Measurements from ENCODE around the gene SH3RF3. TPM values are rescaled to one million over a fixed set of nuclear protein-coding genes. Genes with fewer than 3 reads are reported as not detected.

SH3RF3 gene
- total RNA-seq, 1 experiment from 2014 or later, result 0.98 TPM

DNA sequence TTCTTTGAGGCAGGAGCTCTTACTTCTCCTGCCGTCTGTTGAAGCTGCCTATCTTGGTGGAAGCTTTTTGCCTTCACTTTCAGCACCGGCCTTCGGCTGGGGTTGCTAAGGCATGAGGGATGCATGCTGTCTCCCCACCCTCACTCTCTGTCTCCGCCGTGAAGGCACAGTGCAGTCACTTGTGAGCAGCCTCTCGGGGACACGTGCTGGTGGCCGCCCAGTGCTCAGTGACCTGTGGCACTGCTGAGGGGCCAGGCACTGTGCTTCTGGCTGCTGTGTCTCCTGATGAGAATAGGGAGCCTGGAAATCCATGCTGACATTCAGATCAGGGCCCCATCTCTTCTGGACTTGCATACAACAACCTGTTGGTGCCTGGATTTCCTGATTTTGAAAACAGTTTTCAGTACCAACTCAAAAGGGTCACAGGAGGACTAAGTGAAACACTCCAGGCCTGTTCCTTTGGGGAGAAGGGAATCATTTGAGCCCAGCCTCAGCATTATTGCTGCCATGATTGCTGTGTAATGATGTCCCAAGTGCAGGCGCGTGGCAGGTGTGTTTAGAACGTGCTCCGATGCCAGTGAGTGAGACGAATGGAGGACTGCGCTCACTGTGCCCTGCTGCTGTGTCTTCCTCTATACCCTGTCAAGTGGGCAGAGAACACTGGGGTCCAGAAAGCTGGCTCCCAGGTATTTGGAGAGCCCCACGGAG lies 266.6 kb downstream of the SH3RF3 start:
- H3K4me3 Mint-ChIP-seq (ENCODE audit: unreplicated experiment), result no peak overlapping the region
- intact Hi-C loops (cut with micrococcal nuclease; ENCODE audit: unreplicated experiment), result loop anchor here (2.0 kb wide), 1 partner anchor 267 kb away; the partner anchor contains the start of gene SH3RF3
- Histone ChIP-seq H3K36me3 (ENCODE audit: control insufficient read depth, insufficient read depth, low read length) (no peaks in the 10 kb centered on the region), H3K9me3 (no peaks in the 10 kb centered on the region), H3K4me1 (0 out of 2 replicates have a peak, but pooled peaks cover 3% of the 10 kb centered on the region), H3K27me3 (replicated peaks; ENCODE audit: control insufficient read depth, insufficient read depth, low read length) (no peaks in the 10 kb centered on the region), H3K4me3 (ENCODE audit: low read depth, low read length) (no peak overlapping the region)
- TF ChIP-seq, protein P1, sequence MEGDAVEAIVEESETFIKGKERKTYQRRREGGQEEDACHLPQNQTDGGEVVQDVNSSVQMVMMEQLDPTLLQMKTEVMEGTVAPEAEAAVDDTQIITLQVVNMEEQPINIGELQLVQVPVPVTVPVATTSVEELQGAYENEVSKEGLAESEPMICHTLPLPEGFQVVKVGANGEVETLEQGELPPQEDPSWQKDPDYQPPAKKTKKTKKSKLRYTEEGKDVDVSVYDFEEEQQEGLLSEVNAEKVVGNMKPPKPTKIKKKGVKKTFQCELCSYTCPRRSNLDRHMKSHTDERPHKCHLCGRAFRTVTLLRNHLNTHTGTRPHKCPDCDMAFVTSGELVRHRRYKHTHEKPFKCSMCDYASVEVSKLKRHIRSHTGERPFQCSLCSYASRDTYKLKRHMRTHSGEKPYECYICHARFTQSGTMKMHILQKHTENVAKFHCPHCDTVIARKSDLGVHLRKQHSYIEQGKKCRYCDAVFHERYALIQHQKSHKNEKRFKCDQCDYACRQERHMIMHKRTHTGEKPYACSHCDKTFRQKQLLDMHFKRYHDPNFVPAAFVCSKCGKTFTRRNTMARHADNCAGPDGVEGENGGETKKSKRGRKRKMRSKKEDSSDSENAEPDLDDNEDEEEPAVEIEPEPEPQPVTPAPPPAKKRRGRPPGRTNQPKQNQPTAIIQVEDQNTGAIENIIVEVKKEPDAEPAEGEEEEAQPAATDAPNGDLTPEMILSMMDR (IDR thresholded peaks at IDR 0.05; ENCODE audit: insufficient read depth in 1 of 2, low read depth in 1 of 2, low read length in 1 of 2, severe bottlenecking in 1 of 2, unreplicated experiment in 1 of 2), result no peak
- H3K4me1 Mint-ChIP-seq (ENCODE audit: low read depth, unreplicated experiment), result peaks cover 6% of the 10 kb centered on the region
- no peaks in the 10 kb centered on the region for H3K9me3 Mint-ChIP-seq (ENCODE audit: unreplicated experiment)
- no peak for DNase-seq
- CTCF ChIA-PET, result interaction anchor here (1.4 kb wide), 1 partner anchor 9 kb away, joined by 4 read pairs; no protein-coding TSS in a partner anchor
- no peak overlapping the region for H3K27ac Mint-ChIP-seq (ENCODE audit: unreplicated experiment)
- peaks cover 5% of the 10 kb centered on the region for H3K27me3 Mint-ChIP-seq (ENCODE audit: insufficient read depth, unreplicated experiment)
- POLR2A ChIA-PET, result no interaction called here
- no TSS peak for BruUV-seq (replicated peaks)
- H3K36me3 Mint-ChIP-seq (ENCODE audit: insufficient read depth, unreplicated experiment), result no peaks in the 10 kb centered on the region

DNA sequence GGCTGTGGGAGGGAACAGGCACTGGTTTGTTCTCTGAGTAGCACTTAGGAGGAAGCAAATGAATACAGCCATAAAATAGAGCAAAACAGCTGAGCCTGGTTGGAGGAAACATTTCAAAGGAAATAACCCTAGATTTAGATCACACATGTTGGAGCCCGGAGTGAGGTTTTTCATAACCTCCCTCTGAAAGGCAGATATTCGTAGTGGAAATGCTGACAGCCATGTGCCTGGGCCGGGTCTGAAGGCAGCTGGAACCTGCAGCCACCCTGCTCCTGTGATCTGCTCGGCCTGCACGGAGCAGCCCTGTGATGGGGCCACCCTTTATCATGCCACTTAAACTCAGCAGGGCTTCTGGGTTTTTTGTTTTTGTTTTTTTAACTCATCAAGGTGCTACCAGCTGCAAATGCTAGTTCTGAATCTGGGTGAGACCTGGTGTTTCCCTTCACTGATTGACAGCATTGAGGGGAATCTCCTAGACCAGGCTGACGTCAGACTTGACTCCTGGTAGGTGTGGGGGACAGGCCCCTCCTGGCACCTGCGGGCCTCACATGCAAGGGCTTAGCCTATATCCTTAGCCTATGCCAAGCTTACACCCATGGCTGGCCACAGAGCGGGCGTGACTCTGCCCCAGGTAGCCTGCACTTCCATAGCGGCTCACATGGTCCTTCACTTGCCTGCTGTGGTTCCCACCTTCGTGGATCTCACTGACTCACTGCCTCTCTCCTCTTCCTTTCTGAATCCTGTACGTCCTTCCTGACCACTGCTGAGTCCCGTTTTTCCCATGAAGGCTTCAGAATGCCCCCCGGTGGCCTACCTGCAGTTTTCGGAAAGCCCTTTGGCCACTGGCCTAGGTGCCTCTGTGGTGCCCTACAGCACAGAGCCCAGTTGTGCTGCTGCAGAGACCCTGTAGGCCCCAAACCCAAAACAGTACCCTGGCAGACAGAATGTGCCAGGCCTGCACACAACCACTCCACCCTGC lies 267.5 kb downstream of the SH3RF3 start:
- H3K27ac Mint-ChIP-seq (ENCODE audit: unreplicated experiment), result no peak overlapping the region
- BruUV-seq (replicated peaks), result no TSS peak
- CTCF ChIA-PET, result interaction anchor here (1.4 kb wide), 1 partner anchor 10 kb away, joined by 4 read pairs; no protein-coding TSS in a partner anchor
- Histone ChIP-seq H3K4me1 (0 out of 2 replicates have a peak, but pooled peaks cover 3% of the 10 kb centered on the region), H3K4me3 (ENCODE audit: low read depth, low read length) (no peak overlapping the region), H3K27me3 (replicated peaks; ENCODE audit: control insufficient read depth, insufficient read depth, low read length) (no peaks in the 10 kb centered on the region), H3K36me3 (ENCODE audit: control insufficient read depth, insufficient read depth, low read length) (no peaks in the 10 kb centered on the region), H3K9me3 (no peaks in the 10 kb centered on the region)
- TF ChIP-seq, protein P1 (IDR thresholded peaks at IDR 0.05; ENCODE audit: insufficient read depth in 1 of 2, low read depth in 1 of 2, low read length in 1 of 2, severe bottlenecking in 1 of 2, unreplicated experiment in 1 of 2), result peak in 1 of 2 experiments; percentile 6
- no peaks in the 10 kb centered on the region for H3K36me3 Mint-ChIP-seq (ENCODE audit: insufficient read depth, unreplicated experiment)
- POLR2A ChIA-PET, result no interaction called here
- no peak overlapping the region for H3K4me3 Mint-ChIP-seq (ENCODE audit: unreplicated experiment)
- peaks cover 6% of the 10 kb centered on the region for H3K4me1 Mint-ChIP-seq (ENCODE audit: low read depth, unreplicated experiment)
- intact Hi-C loops (cut with micrococcal nuclease; ENCODE audit: unreplicated experiment), result loop anchor here (2.0 kb wide), 1 partner anchor 268 kb away; the partner anchor contains the start of gene SH3RF3
- peaks cover 5% of the 10 kb centered on the region for H3K27me3 Mint-ChIP-seq (ENCODE audit: insufficient read depth, unreplicated experiment)
- H3K9me3 Mint-ChIP-seq (ENCODE audit: unreplicated experiment), result no peaks in the 10 kb centered on the region
- peak in 1 of 2 experiments; percentile 32 for DNase-seq

DNA sequence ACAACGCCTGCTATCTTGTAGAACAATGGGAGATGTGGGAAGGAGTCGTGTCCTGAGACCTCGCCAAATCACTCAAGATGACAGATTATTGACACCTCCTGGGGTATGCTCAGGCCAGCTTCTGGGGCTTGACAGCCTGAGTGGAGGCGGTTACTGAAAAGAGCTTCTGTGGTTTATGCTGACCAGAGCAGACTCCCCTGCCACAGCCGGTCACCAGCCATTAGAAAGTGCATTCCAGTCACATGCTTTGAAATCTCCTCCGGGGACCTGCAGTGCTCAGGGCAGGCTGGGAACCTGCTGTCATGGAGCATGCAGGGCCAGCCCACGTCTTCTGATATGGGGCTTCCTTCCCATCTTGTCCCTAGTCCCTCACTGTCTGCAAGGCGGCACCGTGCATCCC lies 268.9 kb downstream of the SH3RF3 start:
- POLR2A ChIA-PET, result no interaction called here

More for the DNA sequence above, 268.9 kb downstream of the SH3RF3 start:
- H3K9me3 ChIP-seq, result no peaks in the 10 kb centered on the region
- no peaks in the 10 kb centered on the region for H3K27me3 ChIP-seq (replicated peaks; ENCODE audit: control insufficient read depth, insufficient read depth, low read length)
- no peak for DNase-seq
- Mint-ChIP-seq H3K36me3 (ENCODE audit: insufficient read depth, unreplicated experiment) (no peaks in the 10 kb centered on the region), H3K27ac (ENCODE audit: unreplicated experiment) (no peak overlapping the region), H3K4me3 (ENCODE audit: unreplicated experiment) (no peak overlapping the region), H3K9me3 (ENCODE audit: unreplicated experiment) (no peaks in the 10 kb centered on the region), H3K4me1 (ENCODE audit: low read depth, unreplicated experiment) (peaks cover 6% of the 10 kb centered on the region), H3K27me3 (ENCODE audit: insufficient read depth, unreplicated experiment) (peaks cover 5% of the 10 kb centered on the region)
- CTCF ChIA-PET, result no interaction called here
- TF ChIP-seq, protein P1 (IDR thresholded peaks at IDR 0.05; ENCODE audit: insufficient read depth in 1 of 2, low read depth in 1 of 2, low read length in 1 of 2, severe bottlenecking in 1 of 2, unreplicated experiment in 1 of 2), result no peak
- no peak overlapping the region for H3K4me3 ChIP-seq (ENCODE audit: low read depth, low read length)
- 0 out of 2 replicates have a peak, but pooled peaks cover 2% of the 10 kb centered on the region for H3K4me1 ChIP-seq
- no TSS peak for BruUV-seq (replicated peaks)
- intact Hi-C loops (cut with micrococcal nuclease; ENCODE audit: unreplicated experiment), result loop anchor here (2.0 kb wide), 1 partner anchor 269 kb away; the partner anchor contains the start of gene SH3RF3
- no peaks in the 10 kb centered on the region for H3K36me3 ChIP-seq (ENCODE audit: control insufficient read depth, insufficient read depth, low read length)

All from Caco-2 (cell line).